GM19455 (cell line): ENCODE measurements around the gene LTF.
"Not testable (repeated sequence)": the region's sequence is repeated elsewhere in the genome, so short reads cannot be mapped to it uniquely, and the experiment has no call there.

Experiments used
- ATAC-seq: cut with Tn5 transposase; IDR thresholded peaks from one replicate; pipeline ENCODE4 v1.9.1; 2021; ENCODE audit not compliant: unreplicated experiment

The LTF gene

GRCh38 chr3:46416811-46417510, 47.7 kb downstream of the LTF start:
- no peak for ATAC-seq

GRCh38 chr3:46416125-46416810, 48.4 kb downstream of the LTF start:
- ATAC-seq: no peak

GRCh38 chr3:46414739-46415138, 50.0 kb downstream of the LTF start:
- ATAC-seq: no peak

- ATAC-seq: no peak
These were observed 50.8 kb downstream of the LTF start for GRCh38 chr3:46413951-46414350.

- no peak for ATAC-seq
These were observed 51.9 kb downstream of the LTF start for GRCh38 chr3:46412786-46413298.

- ATAC-seq: no peak
These were observed 53.4 kb downstream of the LTF start for GRCh38 chr3:46411271-46411670.

- ATAC-seq: no peak
These were observed 54.0 kb downstream of the LTF start for GRCh38 chr3:46410669-46411068.

GRCh38 chr3:46409739-46410489, 54.8 kb downstream of the LTF start:
- no peak for ATAC-seq

GRCh38 chr3:46408853-46409252, 55.9 kb downstream of the LTF start:
- ATAC-seq: no peak

GRCh38 chr3:46407970-46408369, 56.7 kb downstream of the LTF start:
- no peak for ATAC-seq

GRCh38 chr3:46406788-46407611, 57.7 kb downstream of the LTF start, which contains the start of the genes CCR5AS and CCRL2:
Gene CCR5AS (minus strand): TSS chr3:46407066.
Gene CCRL2 (plus strand): TSS chr3:46407259. CDS start chr3:46408080, 821 bp downstream.
- no peak for ATAC-seq

- ATAC-seq: no peak
These were observed 58.3 kb downstream of the LTF start for GRCh38 chr3:46406443-46406787.

- no peak for ATAC-seq
These were observed 59.2 kb downstream of the LTF start for GRCh38 chr3:46405301-46406019.

- ATAC-seq: not testable (repeated sequence)
These were observed 61.8 kb downstream of the LTF start for GRCh38 chr3:46402902-46403301.

- no peak for ATAC-seq
These were observed 63.1 kb downstream of the LTF start for GRCh38 chr3:46401579-46401978.

- ATAC-seq: no peak
These were observed 63.9 kb downstream of the LTF start for GRCh38 chr3:46400846-46401245.

GRCh38 chr3:46400000-46400734, 64.5 kb downstream of the LTF start:
- no peak for ATAC-seq

- ATAC-seq: no peak
These were observed 65.1 kb downstream of the LTF start for GRCh38 chr3:46399557-46399956.

- no peak for ATAC-seq
These were observed 65.6 kb downstream of the LTF start for GRCh38 chr3:46399098-46399497.
